ENCODE results near the gene REXO5. TPM values are rescaled to one million over a fixed set of nuclear protein-coding genes. Genes with fewer than 3 reads are reported as not detected.

REXO5 gene
- total and polyA plus RNA-seq, 10 of the 15 experiments (the other 5 are each of a cell fraction or from before 2014, with no cell fraction given) = 3.8 to 15.5 (median 10.1) TPM

GRCh38 chr16:20879175-20880040, 73.1 kb downstream of the REXO5 start (continued):
- no peak for TF ChIP-seq POLR2AphosphoS5 (IDR thresholded peaks at IDR 0.05; ENCODE audit: low read length)
- TF ChIP-seq NFYA (IDR thresholded peaks at IDR 0.05; ENCODE audit: borderline replicate concordance, low read depth, low read length) = no peak
- TF ChIP-seq, protein P1, sequence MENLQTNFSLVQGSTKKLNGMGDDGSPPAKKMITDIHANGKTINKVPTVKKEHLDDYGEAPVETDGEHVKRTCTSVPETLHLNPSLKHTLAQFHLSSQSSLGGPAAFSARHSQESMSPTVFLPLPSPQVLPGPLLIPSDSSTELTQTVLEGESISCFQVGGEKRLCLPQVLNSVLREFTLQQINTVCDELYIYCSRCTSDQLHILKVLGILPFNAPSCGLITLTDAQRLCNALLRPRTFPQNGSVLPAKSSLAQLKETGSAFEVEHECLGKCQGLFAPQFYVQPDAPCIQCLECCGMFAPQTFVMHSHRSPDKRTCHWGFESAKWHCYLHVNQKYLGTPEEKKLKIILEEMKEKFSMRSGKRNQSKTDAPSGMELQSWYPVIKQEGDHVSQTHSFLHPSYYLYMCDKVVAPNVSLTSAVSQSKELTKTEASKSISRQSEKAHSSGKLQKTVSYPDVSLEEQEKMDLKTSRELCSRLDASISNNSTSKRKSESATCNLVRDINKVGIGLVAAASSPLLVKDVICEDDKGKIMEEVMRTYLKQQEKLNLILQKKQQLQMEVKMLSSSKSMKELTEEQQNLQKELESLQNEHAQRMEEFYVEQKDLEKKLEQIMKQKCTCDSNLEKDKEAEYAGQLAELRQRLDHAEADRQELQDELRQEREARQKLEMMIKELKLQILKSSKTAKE (IDR thresholded peaks at IDR 0.05; ENCODE audit: low read depth, poor library complexity, severe bottlenecking) = peak; percentile 85
- TF ChIP-seq IKZF1 (conservative IDR thresholded peaks at IDR 0.05) = peak; percentile 35; the same call in 1 of the 2 replicates
- no peak for TF ChIP-seq BMI1 (IDR thresholded peaks at IDR 0.05; ENCODE audit: borderline replicate concordance)
- no peak for TF ChIP-seq SUPT20H (IDR thresholded peaks at IDR 0.05; ENCODE audit: borderline replicate concordance, control insufficient read depth, low read depth, low read length)
- TF ChIP-seq, protein P2, sequence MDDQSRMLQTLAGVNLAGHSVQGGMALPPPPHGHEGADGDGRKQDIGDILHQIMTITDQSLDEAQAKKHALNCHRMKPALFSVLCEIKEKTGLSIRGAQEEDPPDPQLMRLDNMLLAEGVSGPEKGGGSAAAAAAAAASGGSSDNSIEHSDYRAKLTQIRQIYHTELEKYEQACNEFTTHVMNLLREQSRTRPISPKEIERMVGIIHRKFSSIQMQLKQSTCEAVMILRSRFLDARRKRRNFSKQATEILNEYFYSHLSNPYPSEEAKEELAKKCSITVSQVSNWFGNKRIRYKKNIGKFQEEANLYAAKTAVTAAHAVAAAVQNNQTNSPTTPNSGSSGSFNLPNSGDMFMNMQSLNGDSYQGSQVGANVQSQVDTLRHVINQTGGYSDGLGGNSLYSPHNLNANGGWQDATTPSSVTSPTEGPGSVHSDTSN (IDR thresholded peaks at IDR 0.05; ENCODE audit: insufficient replicate concordance, low read depth, low read length) = no peak
- TF ChIP-seq MAX (IDR thresholded peaks at IDR 0.05; ENCODE audit: low read depth, low read length) = no peak
- no peak for TF ChIP-seq SPI1 (IDR thresholded peaks at IDR 0.05; ENCODE audit: borderline replicate concordance, insufficient read depth, low read depth, low read length)
- TF ChIP-seq PKNOX1 (IDR thresholded peaks at IDR 0.05) = peak; percentile 65; the same call in 1 of the 2 replicates
- peak; percentile 53 to 59; a peak in 2 of 4 replicates for TF ChIP-seq IKZF2 (IDR thresholded peaks at IDR 0.05)
- peak; percentile 70; the same call in 1 of the 2 replicates for TF ChIP-seq NFIC (IDR thresholded peaks at IDR 0.05; ENCODE audit: low read depth, low read length)
- TF ChIP-seq BRCA1 (IDR thresholded peaks at IDR 0.05; ENCODE audit: low read depth, low read length) = no peak
- TF ChIP-seq RAD51 (IDR thresholded peaks at IDR 0.05) = peak; percentile 70
- TF ChIP-seq CUX1 (IDR thresholded peaks at IDR 0.05; ENCODE audit: insufficient replicate concordance, low read depth, low read length) = no peak
- TF ChIP-seq NFXL1 (IDR thresholded peaks at IDR 0.05; ENCODE audit: borderline replicate concordance) = no peak
